Amygdala (tissue), 56 donors: ENCODE data around the gene TRIM72.
"Not testable (repeated sequence)": the region's sequence is repeated elsewhere in the genome, so short reads cannot be mapped to it uniquely, and the experiment has no call there.

Source experiments
- DNase-seq, 56 donors: peaks; one replicate each; lab custom pipeline; 2025; lab: John Stamatoyannopoulos, UW

TRIM72 gene

GRCh38 chr16:31213877-31214707 is at the start of gene TRIM72:
Gene TRIM72, plus strand, starts transcription at chr16:31214119. Its CDS starts 620 bp downstream, at chr16:31214739.
- DNase-seq = no peak

GRCh38 chr16:31167315-31167714 is 46.6 kb upstream of the TRIM72 start:
- DNase-seq = no peak

- DNase-seq = no peak
Observed at GRCh38 chr16:31168848-31169247, 45.1 kb upstream of the TRIM72 start.

GRCh38 chr16:31170048-31170447 is 43.9 kb upstream of the TRIM72 start:
- DNase-seq = not testable (repeated sequence)

GRCh38 chr16:31177136-31177535 is 36.8 kb upstream of the TRIM72 start:
- no peak for DNase-seq

GRCh38 chr16:31179219-31179746 is 34.6 kb upstream of the TRIM72 start:
- peak in 1 of 56 donors; percentile 36 for DNase-seq

GRCh38 chr16:31179747-31180459 is 34.0 kb upstream of the TRIM72 start, which contains the start of gene FUS:
Gene FUS, plus strand, starts transcription at chr16:31180139. Its CDS starts 76 bp downstream, at chr16:31180215.
- peak; percentile 69 to 98 (median 89) for DNase-seq

GRCh38 chr16:31181102-31181830 is 32.7 kb upstream of the TRIM72 start:
- peak in 5 of 56 donors; percentile 9 to 29 (median 18) for DNase-seq

- no peak for DNase-seq
Observed at GRCh38 chr16:31182391-31182790, 31.5 kb upstream of the TRIM72 start.

GRCh38 chr16:31183432-31184428 is 30.2 kb upstream of the TRIM72 start:
- no peak for DNase-seq

- no peak for DNase-seq
Observed at GRCh38 chr16:31184888-31185287, 29.0 kb upstream of the TRIM72 start.

GRCh38 chr16:31185339-31185738 is 28.6 kb upstream of the TRIM72 start:
- no peak for DNase-seq

GRCh38 chr16:31186176-31186575 is 27.7 kb upstream of the TRIM72 start:
- DNase-seq = no peak

- no peak for DNase-seq
Observed at GRCh38 chr16:31186930-31187807, 26.8 kb upstream of the TRIM72 start.

GRCh38 chr16:31187808-31188189 is 26.1 kb upstream of the TRIM72 start:
- DNase-seq = no peak

GRCh38 chr16:31188450-31189411 is 25.2 kb upstream of the TRIM72 start:
- DNase-seq = no peak

GRCh38 chr16:31189412-31189778 is 24.5 kb upstream of the TRIM72 start:
- no peak for DNase-seq
